Stimulated activated CD4-positive, alpha-beta T cell treated with anti-CD3 and anti-CD28 coated beads, TNF-alpha, amount 100 ng/mL, for 4 hours (primary cell): ENCODE measurements around the gene CCDC33.

Experiments used
- DNase-seq, 3 experiments: peaks; one replicate each; pipeline ENCODE4 v3.0.0-alpha.2; 2020; ENCODE audit warnings: low read depth in 3 of 3

Gene CCDC33

DNA sequence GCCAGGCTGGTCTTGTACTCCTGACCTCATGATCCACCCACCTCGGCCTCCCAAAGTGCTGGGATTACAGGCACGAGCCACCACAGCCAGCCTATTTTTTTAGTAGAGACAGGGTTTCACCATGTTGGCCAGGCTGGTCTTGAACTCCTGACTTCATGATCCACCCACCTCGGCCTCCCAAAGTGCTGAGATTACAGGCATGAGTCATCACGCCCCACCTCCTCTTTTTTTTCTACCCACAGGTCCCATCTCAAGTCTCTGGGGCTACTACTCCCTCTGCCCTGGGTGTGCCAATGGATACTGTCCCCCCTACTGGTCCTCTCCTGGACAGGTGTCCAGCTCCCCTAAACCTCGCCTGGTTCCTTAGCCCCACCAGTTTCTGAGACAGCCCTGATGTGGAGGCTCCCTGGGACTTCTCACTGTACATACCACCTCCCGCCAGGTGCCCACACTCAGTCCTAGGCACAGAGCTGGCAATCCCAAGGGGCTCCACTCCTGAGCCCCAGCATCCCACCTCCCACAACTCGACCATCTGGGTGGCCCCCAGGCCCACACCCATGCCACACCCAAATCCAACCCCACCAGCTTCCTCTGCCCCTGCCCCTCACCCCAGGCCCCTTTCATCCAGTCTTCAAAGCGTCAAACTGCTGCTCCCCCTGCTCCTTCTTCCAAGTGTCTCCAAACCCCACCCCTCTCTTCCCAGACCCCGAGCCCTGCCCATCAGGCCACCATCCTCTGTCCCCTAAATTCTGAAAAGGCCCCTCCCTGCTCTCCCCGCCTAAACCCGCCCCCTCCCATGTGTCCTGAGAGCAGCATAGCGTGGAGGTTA is 144.4 kb downstream of the CCDC33 start:
- no peak for DNase-seq

DNA sequence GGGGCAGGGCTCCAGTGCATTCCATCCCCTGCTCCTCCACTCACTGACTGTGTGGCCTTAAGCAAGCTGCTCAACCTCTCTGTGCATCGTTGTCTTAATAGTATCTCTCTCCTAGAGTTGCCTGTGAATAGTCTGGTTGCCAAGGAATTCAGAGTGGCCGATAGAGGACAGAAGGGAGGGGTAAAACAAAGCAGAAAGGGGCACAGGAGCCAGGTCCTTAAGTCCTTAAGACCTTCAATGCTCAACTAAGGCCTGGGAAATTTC is 145.0 kb downstream of the CCDC33 start:
- DNase-seq = no peak

DNA sequence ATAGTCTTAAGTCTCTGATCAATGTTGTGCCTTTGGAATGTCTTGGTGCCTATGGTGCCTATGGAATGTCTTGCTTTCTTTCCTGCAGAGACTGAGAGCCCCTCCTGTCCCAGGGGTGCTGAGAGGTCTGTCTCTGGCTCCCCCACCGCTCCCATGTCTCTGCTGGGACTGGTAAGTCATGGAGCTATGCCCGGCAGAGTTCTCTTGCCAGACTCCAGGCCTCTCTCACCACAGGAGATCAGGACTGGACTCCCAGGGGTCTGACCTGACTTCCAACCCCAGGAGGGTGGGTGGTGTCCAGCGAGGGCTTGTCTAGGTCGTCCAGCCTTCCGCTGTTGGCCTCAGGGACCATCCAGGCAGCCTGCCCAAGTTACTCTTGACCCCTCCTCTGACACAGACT is 145.4 kb downstream of the CCDC33 start:
- no peak for DNase-seq

GRCh38 chr15:74382004-74382816 is 146.1 kb downstream of the CCDC33 start:
- peak; percentile 57 to 64 (median 59) for DNase-seq

DNA sequence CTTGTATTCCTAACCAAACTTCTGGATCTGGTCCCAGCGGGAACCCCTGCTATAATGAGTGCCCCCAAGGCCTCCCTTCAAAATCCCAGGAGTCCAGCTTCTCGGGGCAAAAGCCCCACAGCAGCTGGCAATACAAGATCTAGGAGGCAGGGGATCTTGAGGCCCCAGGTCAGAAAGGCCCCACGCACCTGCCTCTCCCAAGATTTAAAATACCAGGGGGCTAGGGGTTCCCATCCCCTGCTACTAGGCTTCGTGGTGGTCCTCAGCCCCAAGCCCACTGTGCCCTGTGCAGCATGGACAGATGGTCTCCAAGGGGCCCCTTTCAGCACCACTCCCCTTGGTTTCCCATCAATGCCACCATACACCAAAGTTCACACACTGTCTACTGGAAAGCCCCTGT is 147.2 kb downstream of the CCDC33 start:
- DNase-seq = no peak

DNA sequence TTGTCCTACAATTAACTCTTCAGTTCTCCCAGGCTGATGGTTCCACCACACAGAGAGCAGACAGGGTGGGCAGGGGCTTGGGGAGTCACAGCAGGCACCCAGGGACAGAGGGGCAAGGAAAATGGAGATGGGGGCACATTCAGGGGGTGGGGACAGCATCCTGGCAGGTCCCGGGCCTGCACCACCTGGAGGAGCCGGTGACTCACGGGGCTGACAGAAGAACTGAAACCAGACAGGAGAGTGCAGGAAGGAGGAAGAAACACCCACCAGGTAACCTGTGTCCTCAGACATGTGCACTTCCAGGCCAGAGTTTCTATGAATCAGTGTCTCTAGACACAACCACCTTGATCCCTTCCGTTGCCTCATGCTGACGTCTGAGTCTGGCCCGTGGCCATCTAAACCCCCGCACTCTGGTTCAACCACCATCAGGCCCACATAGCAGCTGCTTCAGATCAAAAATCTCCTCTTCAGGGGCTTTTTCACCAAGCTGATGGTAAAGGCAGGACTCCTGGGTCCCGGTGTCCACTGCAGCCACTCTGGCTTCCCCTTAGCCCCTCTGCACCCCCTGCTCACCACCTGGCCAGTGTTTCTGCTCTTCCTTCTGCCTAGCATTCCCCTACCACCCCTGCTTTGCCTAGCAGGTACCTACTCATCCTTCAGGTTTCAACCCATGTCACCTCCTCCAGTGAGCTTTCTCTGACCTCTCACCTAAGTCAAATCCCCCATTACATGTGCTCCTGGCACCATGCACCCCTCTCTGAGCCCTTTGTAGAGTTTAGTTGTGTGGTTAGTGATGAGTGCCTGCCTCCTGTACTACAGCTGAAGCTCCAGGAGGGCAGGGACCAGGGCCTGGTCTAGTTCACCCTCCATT is 147.8 kb downstream of the CCDC33 start:
- peak; percentile 60 to 66 (median 65) for DNase-seq

- no peak for DNase-seq
Observed at GRCh38 chr15:74384566-74384880, 148.4 kb downstream of the CCDC33 start.

- DNase-seq = no peak
Observed at GRCh38 chr15:74384881-74385643, 148.9 kb downstream of the CCDC33 start.

GRCh38 chr15:74385733-74386132 is 149.6 kb downstream of the CCDC33 start:
- no peak for DNase-seq
